IMR-90 (cell line): ENCODE data around the gene ATP10A. TPM values are rescaled to one million over a fixed set of nuclear protein-coding genes. Genes with fewer than 3 reads are reported as not detected.

Source experiments
- ATAC-seq: fragments of 200-7000 bp; cut with Tn5 transposase; 2 replicates; pipeline ENCODE4 v1.9.1; 2020; ENCODE audit warnings: low read depth, mild to moderate bottlenecking, moderate library complexity
- BruUV-seq: library from RNA; stranded (reverse); fragments of 400-500 nt; replicated peaks from 2 replicates; lab custom pipeline; 2021; lab: Mats Ljungman, UMichigan
- CTCF ChIA-PET: fragments of 300-600 bp; formaldehyde crosslinking; extraction: SDS; loops from one replicate; lab custom pipeline; 2021; ENCODE audit warnings: antibody characterized with exemption; lab: Yijun Ruan, JAX
- POLR2A ChIA-PET: fragments of 300-600 bp; sonication (Branson Sonifier 250); formaldehyde crosslinking; loops from one replicate; lab custom pipeline; 2022; ENCODE audit warnings: antibody characterized with exemption; ENCODE audit not compliant: unreplicated experiment; lab: Charles Lee
- DNase-seq: peaks from one replicate; pipeline ENCODE4 v3.0.0; 2013
- H2AFZ ChIP-seq: replicated peaks from 2 replicates; pipeline ENCODE3; 2013; ENCODE audit warnings: low read length, mild to moderate bottlenecking; ENCODE audit not compliant: poor library complexity
- H2AK5ac ChIP-seq: 2 replicates; pipeline ENCODE4 v1.6.1; 2013; ENCODE audit warnings: low read depth, low read length, inconsistent platforms
- H2AK9ac ChIP-seq: replicated peaks from 2 replicates; pipeline ENCODE3; 2013; ENCODE audit warnings: mild to moderate bottlenecking, low read depth, low read length, moderate library complexity; ENCODE audit not compliant: poor library complexity
- H2BK120ac ChIP-seq: 2 replicates; pipeline ENCODE4 v1.6.1; 2013; ENCODE audit warnings: low read depth, low read length, inconsistent platforms
- H2BK15ac ChIP-seq: 3 replicates; pipeline ENCODE4 v1.6.1; 2013; ENCODE audit warnings: low read depth, low read length, inconsistent platforms
- H2BK20ac ChIP-seq: 2 replicates; pipeline ENCODE4 v1.6.1; 2013; ENCODE audit warnings: low read depth, mild to moderate bottlenecking, inconsistent platforms, low read length, moderate library complexity
- H2BK5ac ChIP-seq: 2 replicates; pipeline ENCODE4 v1.6.1; 2013; ENCODE audit warnings: mild to moderate bottlenecking, low read depth, low read length, inconsistent platforms; ENCODE audit not compliant: poor library complexity, severe bottlenecking
- H3K14ac ChIP-seq: replicated peaks from 2 replicates; pipeline ENCODE4 v1.6.1; 2013; ENCODE audit warnings: low read depth, low read length, inconsistent platforms
- H3K18ac ChIP-seq: 2 replicates; pipeline ENCODE4 v1.6.1; 2013; ENCODE audit warnings: low read depth, low read length, control low read depth
- H3K23ac ChIP-seq: 2 replicates; pipeline ENCODE4 v1.6.1; 2013; ENCODE audit warnings: low read depth, low read length, inconsistent platforms
- H3K27ac ChIP-seq: 2 replicates; pipeline ENCODE4 v1.5.1; 2013; ENCODE audit warnings: mild to moderate bottlenecking, control low read depth, low read length; ENCODE audit not compliant: insufficient read depth
- H3K27me3 ChIP-seq: 2 replicates; pipeline ENCODE4 v1.6.1; 2013; ENCODE audit warnings: low read length; ENCODE audit not compliant: control insufficient read depth, insufficient read depth
- H3K36me3 ChIP-seq: 2 replicates; pipeline ENCODE4 v1.6.1; 2013; ENCODE audit warnings: low read length, mixed read lengths; ENCODE audit not compliant: control insufficient read depth, insufficient read depth
- H3K4ac ChIP-seq: 2 replicates; pipeline ENCODE4 v1.6.1; 2013; ENCODE audit warnings: low read depth, low read length, inconsistent platforms
- H3K4me1 ChIP-seq: 2 replicates; pipeline ENCODE4 v1.6.1; 2013; ENCODE audit warnings: low read length, mixed read lengths; ENCODE audit not compliant: control insufficient read depth, insufficient read depth
- H3K4me2 ChIP-seq: 2 replicates; pipeline ENCODE4 v1.6.1; 2013; ENCODE audit warnings: low read depth, mild to moderate bottlenecking, control low read depth, low read length, moderate library complexity
- H3K4me3 ChIP-seq: 2 replicates; pipeline ENCODE4 v1.5.1; 2013; ENCODE audit warnings: low read depth, mild to moderate bottlenecking, control low read depth, low read length, moderate library complexity; ENCODE audit not compliant: insufficient read depth
- H3K56ac ChIP-seq: 2 replicates; pipeline ENCODE4 v1.6.1; 2013; ENCODE audit warnings: low read length, inconsistent platforms; ENCODE audit not compliant: insufficient read depth; ENCODE audit errors: extremely low read depth
- H3K79me1 ChIP-seq, 2 experiments: 2 replicates each; pipeline ENCODE4 v1.6.1; 2013; ENCODE audit warnings: low read length in 2 of 2, inconsistent platforms in 1 of 2, low read depth in 1 of 2
- H3K9ac ChIP-seq: 2 replicates; pipeline ENCODE4 v1.6.1; 2013; ENCODE audit warnings: low read depth, low read length, control low read depth
- H3K9me1 ChIP-seq: 2 replicates; pipeline ENCODE4 v1.6.1; 2013; ENCODE audit warnings: low read length, inconsistent platforms; ENCODE audit not compliant: insufficient read depth
- H3K9me3 ChIP-seq: 2 replicates; pipeline ENCODE4 v1.6.1; 2013; ENCODE audit warnings: low read length; ENCODE audit not compliant: control insufficient read depth, insufficient read depth
- H4K20me1 ChIP-seq: 2 replicates; pipeline ENCODE4 v1.6.1; 2013; ENCODE audit warnings: low read length, inconsistent platforms; ENCODE audit not compliant: insufficient read depth
- H4K5ac ChIP-seq: 2 replicates; pipeline ENCODE4 v1.6.1; 2013; ENCODE audit warnings: mild to moderate bottlenecking, low read depth, low read length, control low read depth
- H4K8ac ChIP-seq, 2 experiments: 2 replicates each; pipeline ENCODE4 v1.6.1; 2013; ENCODE audit warnings: low read depth in 2 of 2, low read length in 2 of 2, control low read depth in 1 of 2, inconsistent platforms in 1 of 2
- H4K91ac ChIP-seq: 2 replicates; pipeline ENCODE4 v1.6.1; 2013; ENCODE audit warnings: low read depth, low read length, inconsistent platforms; ENCODE audit not compliant: insufficient read depth
- BHLHE40 ChIP-seq: fragments of 150-350 bp; IDR thresholded peaks from 2 replicates; pipeline ENCODE4 v1.6.1; 2016; ENCODE audit warnings: mild to moderate bottlenecking, low read depth, low read length
- CEBPB ChIP-seq: IDR thresholded peaks from 2 replicates; pipeline ENCODE4 v1.6.1; 2012; ENCODE audit warnings: low read depth, low read length, improper control_type of control experiment
- CHD1 ChIP-seq: IDR thresholded peaks from 2 replicates; pipeline ENCODE4 v1.6.1; 2012; ENCODE audit warnings: low read depth, low read length, improper control_type of control experiment
- CTCF ChIP-seq: conservative IDR thresholded peaks from 2 replicates; pipeline ENCODE4 v1.5.1; 2012; ENCODE audit warnings: mild to moderate bottlenecking, low read depth, low read length, improper control_type of control experiment
- MAFK ChIP-seq: IDR thresholded peaks from 2 replicates; pipeline ENCODE4 v1.6.1; 2012; ENCODE audit warnings: low read depth, low read length, improper control_type of control experiment
- MAZ ChIP-seq: IDR thresholded peaks from 2 replicates; pipeline ENCODE4 v1.6.1; 2012; ENCODE audit warnings: low read depth, mild to moderate bottlenecking, low read length, improper control_type of control experiment, moderate library complexity, borderline replicate concordance
- MXI1 ChIP-seq: IDR thresholded peaks from 2 replicates; pipeline ENCODE4 v1.6.1; 2012; ENCODE audit warnings: low read depth, mild to moderate bottlenecking, low read length, moderate library complexity, borderline replicate concordance
- NFE2L2 ChIP-seq: fragments of 150-350 bp; IDR thresholded peaks from 2 replicates; pipeline ENCODE4 v1.6.1; 2016; ENCODE audit warnings: low read depth, mild to moderate bottlenecking, low read length
- POLR2A ChIP-seq: IDR thresholded peaks from 2 replicates; pipeline ENCODE4 v1.6.1; 2012; ENCODE audit warnings: mild to moderate bottlenecking, low read depth, low read length
- RAD21 ChIP-seq: IDR thresholded peaks from 2 replicates; pipeline ENCODE4 v1.6.1; 2012; ENCODE audit warnings: low read length, improper control_type of control experiment
- RCOR1 ChIP-seq: IDR thresholded peaks from 2 replicates; pipeline ENCODE4 v1.6.1; 2012; ENCODE audit warnings: mild to moderate bottlenecking, low read length, improper control_type of control experiment; ENCODE audit not compliant: insufficient replicate concordance
- RFX5 ChIP-seq: IDR thresholded peaks from 2 replicates; pipeline ENCODE4 v1.8.0; 2012; ENCODE audit warnings: low read depth, mild to moderate bottlenecking, low read length, moderate library complexity
- SMC3 ChIP-seq: fragments of 150-350 bp; IDR thresholded peaks from 2 replicates; pipeline ENCODE4 v1.6.1; 2016; ENCODE audit warnings: low read depth, mild to moderate bottlenecking, antibody characterized with exemption, low read length, moderate library complexity
- USF2 ChIP-seq: fragments of 150-350 bp; IDR thresholded peaks from 2 replicates; pipeline ENCODE4 v1.6.1; 2017; ENCODE audit warnings: mild to moderate bottlenecking, antibody characterized with exemption, low read length, low read depth
- WGBS, 2 experiments: methylation state at CpG; one replicate each; pipeline versions ENCODE4 v1.1.5 to v1.1.7; 2013; ENCODE audit warnings: missing lambda C conversion rate in 2 of 2; ENCODE audit not compliant: insufficient read length in 1 of 2; ENCODE audit errors: extremely low coverage in 2 of 2; 5-methylcytosine and 5-hydroxymethylcytosine counted together
- dilution Hi-C: fragments of 300-500 bp; cut with HindIII; formaldehyde crosslinking; loops from one replicate; pipeline ENCODE4 v1.14.3; 2018; ENCODE audit warnings: low sequenced_read_pairs; ENCODE audit not compliant: unreplicated experiment
- in situ Hi-C: fragments of 300-500 bp; cut with MboI; formaldehyde crosslinking; loops from 3 replicates; pipeline ENCODE4 v1.14.3; 2019; ENCODE audit warnings: low sequenced_read_pairs, inconsistent platforms, mixed read lengths
- intact Hi-C: fragments of 100-400 bp; cut with micrococcal nuclease; formaldehyde crosslinking; loops from 2 replicates; pipeline ENCODE4 v1.10.0; 2022
- polyA plus RNA-seq, 3 experiments: library from polyadenylated mRNA; depleted of rRNA; stranded (reverse); fragments of >200 nt; gene quantifications; 2 replicates each; pipeline ENCODE4 v1.2.3, GENCODE V29; 2012; ENCODE audit warnings: low replicate concordance in 1 of 3
- total RNA-seq: library from RNA; depleted of rRNA; stranded (reverse); fragments of >200 nt; gene quantifications from 2 replicates; pipeline ENCODE4 v1.2.3, GENCODE V29; 2012
- TF ChIP-seq, protein P1 (sequence below): fragments of 150-350 bp; IDR thresholded peaks from 2 replicates; pipeline ENCODE4 v1.6.1; 2016; ENCODE audit warnings: low read depth, mild to moderate bottlenecking, low read length, moderate library complexity, borderline replicate concordance

Gene ATP10A
- total and polyA plus RNA-seq, 2 of the 4 experiments (the other 2 are of a cell fraction) = 13.8 to 16.0 TPM

DNA sequence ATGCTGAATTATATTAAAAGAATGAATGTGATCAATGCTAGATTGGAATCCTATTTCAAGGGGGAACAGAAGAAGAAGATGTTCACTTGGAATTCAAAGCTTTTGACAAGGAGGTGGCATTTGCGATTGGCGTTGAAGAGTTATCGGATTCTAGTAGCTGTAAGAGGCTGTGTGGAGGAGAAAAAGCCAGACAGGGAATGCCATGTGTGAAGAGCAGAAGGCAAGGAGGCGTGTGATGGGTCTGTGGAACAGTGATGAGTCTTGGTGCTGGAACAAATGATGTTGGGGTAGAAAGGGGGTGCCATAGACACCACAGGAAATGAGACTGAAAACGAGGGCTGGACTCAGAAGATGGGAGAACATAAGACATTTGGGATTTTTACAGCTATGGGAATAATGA is 30.5 kb upstream of the ATP10A start:
- no TSS peak for BruUV-seq
- H3K27ac ChIP-seq = no peak overlapping the region
- H3K4me1 ChIP-seq = no peaks in the 10 kb centered on the region
- no peak overlapping the region for H2BK5ac ChIP-seq
- H3K23ac ChIP-seq = no peak overlapping the region
- no peak overlapping the region for H4K8ac ChIP-seq
- H3K4me3 ChIP-seq = no peak overlapping the region
- 91% methylated on average over 4 of the region's 5 CpGs; no CpG with 5 or more reads in 1 of the 2 experiments for WGBS, 2 experiments
- H3K4me2 ChIP-seq = no peak overlapping the region
- DNase-seq (no peak), ATAC-seq (no peak)
- in situ Hi-C loops = no loop called here
- H3K9ac ChIP-seq = no peak overlapping the region
- no peaks in the 10 kb centered on the region; the same call in 1 of the 2 replicates for H3K9me1 ChIP-seq
- 0 out of 2 replicates have a peak overlapping the region, but pooled peaks have one; percentile 21 for H3K14ac ChIP-seq
- no peak overlapping the region for H2BK120ac ChIP-seq
- no peak overlapping the region for H3K4ac ChIP-seq
- H4K20me1 ChIP-seq = no peaks in the 10 kb centered on the region
- no peak overlapping the region for H3K18ac ChIP-seq
- dilution Hi-C loops = no loop called here
- no peak overlapping the region for H4K91ac ChIP-seq
- H3K56ac ChIP-seq = no peak overlapping the region
- ChIA-PET POLR2A (no interaction called here), CTCF (interaction anchor here (1.3 kb wide), 1 partner anchor 40 kb away, joined by 5 read pairs; no protein-coding TSS in a partner anchor)
- H3K27me3 ChIP-seq = no peaks in the 10 kb centered on the region
- H4K5ac ChIP-seq = no peak overlapping the region
- no peaks in the 10 kb centered on the region for H3K79me1 ChIP-seq
- TF ChIP-seq NFE2L2 = no peak
- no peak for TF ChIP-seq CHD1
- no peak for TF ChIP-seq MAZ
- TF ChIP-seq RFX5 = no peak
- no peak for TF ChIP-seq RCOR1
- no peak for TF ChIP-seq POLR2A
- no peak for TF ChIP-seq BHLHE40
- no peak for TF ChIP-seq MAFK
- no peak for TF ChIP-seq MXI1
- no peak for TF ChIP-seq RAD21
- TF ChIP-seq, protein P1, sequence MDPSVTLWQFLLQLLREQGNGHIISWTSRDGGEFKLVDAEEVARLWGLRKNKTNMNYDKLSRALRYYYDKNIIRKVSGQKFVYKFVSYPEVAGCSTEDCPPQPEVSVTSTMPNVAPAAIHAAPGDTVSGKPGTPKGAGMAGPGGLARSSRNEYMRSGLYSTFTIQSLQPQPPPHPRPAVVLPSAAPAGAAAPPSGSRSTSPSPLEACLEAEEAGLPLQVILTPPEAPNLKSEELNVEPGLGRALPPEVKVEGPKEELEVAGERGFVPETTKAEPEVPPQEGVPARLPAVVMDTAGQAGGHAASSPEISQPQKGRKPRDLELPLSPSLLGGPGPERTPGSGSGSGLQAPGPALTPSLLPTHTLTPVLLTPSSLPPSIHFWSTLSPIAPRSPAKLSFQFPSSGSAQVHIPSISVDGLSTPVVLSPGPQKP = no peak
- TF ChIP-seq USF2 = no peak
- TF ChIP-seq CTCF = no peak
- no peak for TF ChIP-seq CEBPB
- TF ChIP-seq SMC3 = no peak
- H2BK15ac ChIP-seq = peak overlapping the region; percentile 88; the same call in 1 of the 3 replicates
- H2AK5ac ChIP-seq = 0 out of 2 replicates have a peak overlapping the region, but pooled peaks have one; percentile 45
- H2AK9ac ChIP-seq = no peak overlapping the region
- H2AFZ ChIP-seq = peak overlapping the region; percentile 47
- H3K36me3 ChIP-seq = no peaks in the 10 kb centered on the region
- no peak overlapping the region for H2BK20ac ChIP-seq
- intact Hi-C loops = no loop called here
- H3K9me3 ChIP-seq = no peaks in the 10 kb centered on the region
